ENCODE measurements around the gene ACKR4.

DNA sequence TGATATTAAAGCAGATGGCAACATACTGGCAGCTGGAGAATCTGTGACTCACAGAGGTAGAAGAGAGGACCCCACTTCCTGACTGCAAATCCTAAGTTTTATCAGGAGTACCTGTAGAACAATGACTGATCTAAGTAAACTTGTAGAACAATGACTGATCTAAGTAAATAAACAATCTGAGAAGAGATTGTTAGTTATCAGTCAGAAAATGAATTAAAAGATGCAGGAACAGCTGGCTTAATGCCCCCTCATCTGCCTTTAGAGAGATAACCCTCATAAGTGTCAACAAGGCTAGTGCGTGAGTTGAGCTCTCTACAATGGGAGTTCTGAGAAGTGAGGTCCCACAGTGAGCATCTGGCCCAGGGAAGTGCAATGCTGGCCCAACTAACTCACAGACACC, 48.0 kb downstream of the ACKR4 start:
- no peak for TF ChIP-seq RAD21 (IDR thresholded peaks at IDR 0.05 in 1 of 2, conservative IDR thresholded peaks at IDR 0.05 in 1 of 2; ENCODE audit: low read depth in 2 of 2, low read length in 2 of 2)
- TF ChIP-seq CBX8 (IDR thresholded peaks at IDR 0.05; ENCODE audit: borderline replicate concordance, low read depth, low read length): no peak
- no peak for TF ChIP-seq EP300 (IDR thresholded peaks at IDR 0.05; ENCODE audit: borderline replicate concordance in 1 of 2, low read depth in 2 of 2, low read length in 2 of 2)
- TF ChIP-seq, protein P1, sequence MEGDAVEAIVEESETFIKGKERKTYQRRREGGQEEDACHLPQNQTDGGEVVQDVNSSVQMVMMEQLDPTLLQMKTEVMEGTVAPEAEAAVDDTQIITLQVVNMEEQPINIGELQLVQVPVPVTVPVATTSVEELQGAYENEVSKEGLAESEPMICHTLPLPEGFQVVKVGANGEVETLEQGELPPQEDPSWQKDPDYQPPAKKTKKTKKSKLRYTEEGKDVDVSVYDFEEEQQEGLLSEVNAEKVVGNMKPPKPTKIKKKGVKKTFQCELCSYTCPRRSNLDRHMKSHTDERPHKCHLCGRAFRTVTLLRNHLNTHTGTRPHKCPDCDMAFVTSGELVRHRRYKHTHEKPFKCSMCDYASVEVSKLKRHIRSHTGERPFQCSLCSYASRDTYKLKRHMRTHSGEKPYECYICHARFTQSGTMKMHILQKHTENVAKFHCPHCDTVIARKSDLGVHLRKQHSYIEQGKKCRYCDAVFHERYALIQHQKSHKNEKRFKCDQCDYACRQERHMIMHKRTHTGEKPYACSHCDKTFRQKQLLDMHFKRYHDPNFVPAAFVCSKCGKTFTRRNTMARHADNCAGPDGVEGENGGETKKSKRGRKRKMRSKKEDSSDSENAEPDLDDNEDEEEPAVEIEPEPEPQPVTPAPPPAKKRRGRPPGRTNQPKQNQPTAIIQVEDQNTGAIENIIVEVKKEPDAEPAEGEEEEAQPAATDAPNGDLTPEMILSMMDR (IDR thresholded peaks at IDR 0.05; ENCODE audit: control extremely low read depth in 1 of 3, insufficient read depth in 1 of 3, low read depth in 1 of 3, low read length in 3 of 3): no peak
- no peak for TF ChIP-seq EZH2 (IDR thresholded peaks at IDR 0.05; ENCODE audit: low read depth, low read length, severe bottlenecking)
- TF ChIP-seq SIN3A (conservative IDR thresholded peaks at IDR 0.05 in 1 of 2, IDR thresholded peaks at IDR 0.05 in 1 of 2; ENCODE audit: low read depth in 1 of 2, low read length in 2 of 2): no peak
- no peak for TF ChIP-seq POLR2AphosphoS5 (IDR thresholded peaks at IDR 0.05; ENCODE audit: low read depth, low read length)
- TF ChIP-seq JUN (IDR thresholded peaks at IDR 0.05; ENCODE audit: low read depth, low read length): no peak
- TF ChIP-seq POLR2A (IDR thresholded peaks at IDR 0.05; ENCODE audit: control extremely low read depth in 1 of 2, low read depth in 2 of 2, low read length in 2 of 2): no peak
- no peak for TF ChIP-seq GABPA (IDR thresholded peaks at IDR 0.05; ENCODE audit: borderline replicate concordance, insufficient read depth, low read length)
- no peak for TF ChIP-seq CEBPB (IDR thresholded peaks at IDR 0.05; ENCODE audit: low read depth, low read length)
- TF ChIP-seq, protein P2, sequence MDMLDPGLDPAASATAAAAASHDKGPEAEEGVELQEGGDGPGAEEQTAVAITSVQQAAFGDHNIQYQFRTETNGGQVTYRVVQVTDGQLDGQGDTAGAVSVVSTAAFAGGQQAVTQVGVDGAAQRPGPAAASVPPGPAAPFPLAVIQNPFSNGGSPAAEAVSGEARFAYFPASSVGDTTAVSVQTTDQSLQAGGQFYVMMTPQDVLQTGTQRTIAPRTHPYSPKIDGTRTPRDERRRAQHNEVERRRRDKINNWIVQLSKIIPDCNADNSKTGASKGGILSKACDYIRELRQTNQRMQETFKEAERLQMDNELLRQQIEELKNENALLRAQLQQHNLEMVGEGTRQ (IDR thresholded peaks at IDR 0.05; ENCODE audit: low read length): no peak
- TF ChIP-seq, protein P3, sequence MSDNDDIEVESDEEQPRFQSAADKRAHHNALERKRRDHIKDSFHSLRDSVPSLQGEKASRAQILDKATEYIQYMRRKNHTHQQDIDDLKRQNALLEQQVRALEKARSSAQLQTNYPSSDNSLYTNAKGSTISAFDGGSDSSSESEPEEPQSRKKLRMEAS (IDR thresholded peaks at IDR 0.05): no peak
- TF ChIP-seq, protein P4, sequence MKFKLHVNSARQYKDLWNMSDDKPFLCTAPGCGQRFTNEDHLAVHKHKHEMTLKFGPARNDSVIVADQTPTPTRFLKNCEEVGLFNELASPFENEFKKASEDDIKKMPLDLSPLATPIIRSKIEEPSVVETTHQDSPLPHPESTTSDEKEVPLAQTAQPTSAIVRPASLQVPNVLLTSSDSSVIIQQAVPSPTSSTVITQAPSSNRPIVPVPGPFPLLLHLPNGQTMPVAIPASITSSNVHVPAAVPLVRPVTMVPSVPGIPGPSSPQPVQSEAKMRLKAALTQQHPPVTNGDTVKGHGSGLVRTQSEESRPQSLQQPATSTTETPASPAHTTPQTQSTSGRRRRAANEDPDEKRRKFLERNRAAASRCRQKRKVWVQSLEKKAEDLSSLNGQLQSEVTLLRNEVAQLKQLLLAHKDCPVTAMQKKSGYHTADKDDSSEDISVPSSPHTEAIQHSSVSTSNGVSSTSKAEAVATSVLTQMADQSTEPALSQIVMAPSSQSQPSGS (IDR thresholded peaks at IDR 0.05; ENCODE audit: low read length): no peak
